ENCODE data around the gene ONECUT1.

ONECUT1 gene

DNA sequence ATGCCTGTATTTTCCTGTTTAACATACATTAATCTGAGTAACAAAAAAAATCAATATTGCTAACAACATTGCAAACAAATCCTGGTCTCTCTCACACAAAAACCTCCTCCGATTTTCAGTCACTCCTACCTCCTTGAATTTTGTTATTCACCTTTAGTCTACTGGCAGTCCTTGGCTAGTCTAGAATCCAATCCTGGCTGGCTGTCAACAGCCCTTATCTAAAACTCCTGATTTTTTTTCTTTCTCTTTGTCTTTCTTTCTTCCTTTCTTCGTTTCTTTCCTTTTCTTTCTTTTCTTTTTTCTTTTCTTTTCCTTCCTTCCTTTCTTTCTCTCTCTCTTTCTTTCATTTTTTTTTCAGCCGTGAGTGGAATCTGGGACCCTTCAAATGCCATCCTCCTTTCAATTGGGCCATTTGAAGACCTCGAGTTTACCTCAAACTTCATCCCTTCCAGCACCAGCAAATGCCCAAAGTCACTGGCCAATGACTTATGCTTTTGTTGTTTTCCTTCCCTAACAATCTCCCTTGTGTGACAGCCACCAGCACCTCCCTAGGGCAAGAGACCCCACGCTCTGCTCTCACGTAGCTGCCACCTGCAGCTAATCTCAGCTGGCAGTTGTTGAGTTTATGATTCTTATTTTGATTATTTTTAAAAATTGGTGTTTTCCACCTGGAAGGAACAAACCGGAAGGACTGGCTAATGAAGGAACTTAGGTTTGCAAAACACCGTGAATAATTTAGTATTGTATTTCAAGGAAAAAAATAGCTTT is 6.8 kb upstream of the ONECUT1 start:
- DNase-seq (no peak), ATAC-seq (no peak)

DNA sequence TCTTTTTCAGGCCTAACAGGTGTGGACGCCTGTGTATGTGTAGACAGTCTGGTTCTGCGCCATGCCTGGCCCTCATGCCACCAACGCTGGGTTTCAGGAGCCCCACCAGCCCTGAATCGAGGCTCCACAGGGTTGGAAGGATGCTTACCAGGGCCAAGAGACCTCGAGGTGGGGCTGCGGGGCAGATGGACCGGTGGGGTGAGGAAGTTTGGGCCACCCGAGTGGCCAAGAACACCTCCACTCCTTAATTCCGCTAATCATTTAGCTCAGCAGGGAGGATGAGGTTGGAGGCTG is 6.0 kb upstream of the ONECUT1 start:
- DNase-seq (no peak), ATAC-seq (no peak)

DNA sequence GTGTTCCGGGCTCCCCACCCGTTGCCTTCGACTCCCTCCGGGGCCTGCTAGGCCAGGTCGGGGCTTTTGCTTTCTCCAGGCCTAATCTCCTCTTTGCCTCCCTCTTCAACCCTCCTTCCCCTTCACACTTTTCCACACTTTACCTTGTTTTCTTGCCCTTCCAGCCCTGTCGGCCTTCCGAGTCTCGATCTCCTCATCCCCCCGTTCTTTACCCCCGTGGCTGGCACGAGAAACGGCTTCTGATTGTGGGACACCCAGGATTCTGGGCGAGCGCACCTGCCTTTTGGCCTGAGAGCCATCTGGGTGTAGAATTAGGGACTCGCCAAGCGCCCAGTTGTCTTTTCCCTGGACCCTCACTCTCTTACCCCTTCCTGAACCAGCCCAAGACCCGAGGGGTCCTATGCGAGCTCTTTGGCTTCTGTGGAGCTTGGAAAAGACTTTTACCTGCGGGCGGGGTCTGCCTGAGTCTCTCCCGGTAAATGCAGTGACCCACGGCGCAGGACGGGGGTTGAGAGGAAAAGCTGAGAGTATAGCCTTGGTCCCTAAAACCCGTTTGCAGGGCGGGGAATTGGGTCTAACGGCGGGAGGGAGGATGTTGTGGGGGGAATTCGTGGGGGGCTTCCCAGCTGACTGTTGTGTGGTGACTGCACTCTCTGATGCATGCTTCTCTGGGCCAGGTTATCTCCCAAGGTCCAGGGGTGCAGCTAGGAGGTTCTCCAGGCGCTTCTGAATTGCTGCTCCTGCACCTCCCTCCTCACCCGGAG is 5.5 kb upstream of the ONECUT1 start:
- ATAC-seq (no peak), DNase-seq (no peak)

DNA sequence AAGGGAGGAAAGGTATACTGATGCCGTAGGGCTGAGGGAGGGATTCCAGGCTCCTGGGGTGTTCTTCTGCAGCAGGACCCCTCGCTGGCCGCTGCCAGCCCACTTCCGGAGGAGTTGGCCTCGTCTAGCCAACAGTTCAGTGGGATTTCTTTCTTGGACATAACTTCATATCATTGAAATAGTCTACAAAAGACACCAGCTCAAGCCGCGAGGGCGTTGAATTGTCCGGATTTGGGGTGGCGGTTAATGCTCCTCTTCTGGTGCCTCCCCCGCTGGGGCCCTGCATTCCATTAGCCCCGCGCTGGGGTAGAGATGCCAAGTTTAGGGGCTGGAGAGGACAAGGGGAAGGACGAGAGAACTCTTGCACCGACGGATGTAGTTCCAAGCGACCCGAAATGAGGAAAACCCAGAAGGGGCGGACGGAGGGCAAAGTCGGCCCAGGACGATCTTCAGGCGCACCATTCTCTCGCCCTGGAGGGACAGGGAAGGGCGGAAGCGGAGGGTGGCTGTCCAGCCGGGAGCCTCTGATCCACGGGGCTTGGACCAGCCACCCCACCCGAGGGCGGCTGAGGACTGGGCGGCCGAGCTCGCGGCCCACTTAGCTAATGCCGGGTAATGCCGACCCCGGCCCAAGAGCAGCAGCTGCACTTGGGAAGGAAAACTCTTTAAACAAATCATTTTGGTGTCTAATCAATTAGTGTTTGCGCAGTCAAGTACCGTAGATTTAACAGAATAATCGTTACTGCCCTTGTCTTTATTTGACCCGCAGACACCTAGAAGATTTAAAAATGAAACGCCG is 4.7 kb upstream of the ONECUT1 start:
- ATAC-seq (no peak), DNase-seq (no peak)

GRCh38 chr15:52791776-52792175 is 1.6 kb upstream of the ONECUT1 start:
- DNase-seq (no peak), ATAC-seq (no peak)

- DNase-seq (no peak), ATAC-seq (no peak)
Observed at GRCh38 chr15:52790941-52791751, 1.0 kb upstream of the ONECUT1 start.

DNA sequence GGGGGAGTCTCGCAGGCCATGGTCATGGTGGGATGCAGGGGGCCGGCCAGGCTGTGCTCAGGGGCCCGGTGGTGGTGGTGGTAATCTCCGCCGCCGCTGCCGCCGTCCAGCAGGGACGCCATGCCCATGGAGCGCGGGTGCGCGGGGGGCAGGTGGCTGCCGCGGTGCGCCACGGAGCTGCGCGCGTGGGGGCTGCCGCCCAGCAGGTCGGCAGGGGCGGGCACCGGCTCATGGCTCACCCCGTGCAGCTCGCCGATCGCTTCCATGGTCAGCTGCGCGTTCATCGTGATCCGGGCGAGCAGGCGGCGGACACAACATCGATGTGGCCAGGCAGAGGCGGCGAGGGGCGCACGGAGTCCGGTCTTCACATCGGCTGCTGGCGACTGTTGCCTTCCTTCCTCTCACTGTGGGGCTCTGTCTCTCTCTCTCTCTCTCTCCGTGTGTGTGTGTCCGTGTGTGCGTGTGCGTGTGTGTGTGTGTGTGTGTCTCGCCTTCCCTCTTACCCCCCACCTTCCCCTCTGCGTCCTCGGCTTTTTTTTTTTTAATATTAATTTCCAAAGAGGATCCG is 451 bp downstream of the ONECUT1 start:
- ATAC-seq (no peak), DNase-seq (no peak)

- no peak for ATAC-seq
Observed at GRCh38 chr15:52789008-52789600, 1.0 kb downstream of the ONECUT1 start.

DNA sequence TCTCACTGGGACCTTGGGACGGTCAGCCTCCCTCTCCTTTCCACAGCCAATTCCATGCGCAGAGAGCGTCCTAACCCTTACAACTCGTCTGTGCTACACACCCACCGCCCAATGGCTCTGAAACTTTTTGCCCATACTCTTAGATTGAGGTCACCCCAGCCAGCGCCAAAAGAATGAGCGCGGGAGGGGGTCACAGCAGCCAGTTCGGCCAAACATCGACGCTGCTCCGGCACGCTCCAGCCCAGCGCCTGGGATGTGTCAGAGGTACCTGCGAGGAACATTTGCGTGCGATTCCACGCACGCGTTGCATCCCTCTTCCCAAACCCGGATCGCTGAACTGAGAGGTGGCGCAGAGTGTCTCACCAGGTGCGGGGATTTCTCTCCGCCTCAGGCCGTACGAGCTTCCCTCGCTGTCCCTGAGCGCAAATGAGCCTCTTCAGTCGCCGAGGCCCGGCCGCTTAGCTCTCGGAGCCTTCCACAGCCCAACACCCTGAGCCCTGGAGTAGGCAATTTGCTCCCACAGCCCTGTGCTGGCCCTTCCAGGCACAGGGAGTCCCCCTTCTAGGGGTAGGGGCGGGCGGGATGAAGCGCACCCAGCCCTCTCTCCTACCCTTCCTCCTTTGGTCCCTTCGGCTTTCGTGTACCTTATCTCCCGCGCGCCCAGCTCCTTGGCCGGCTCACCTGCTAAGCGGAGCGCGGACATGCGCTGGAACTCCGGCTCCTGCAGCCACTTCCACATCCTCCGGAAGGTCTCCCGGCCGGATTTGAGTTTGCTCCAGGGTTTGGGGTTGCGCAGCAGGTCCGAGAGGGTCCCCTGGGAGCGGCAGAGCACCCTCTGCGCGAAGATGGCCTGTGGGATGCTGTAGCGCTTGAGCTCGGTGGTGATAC is 1.8 kb downstream of the ONECUT1 start:
- no peak for ATAC-seq
- no peak for DNase-seq

More at GRCh38 chr15:52789008-52789600, 1.0 kb downstream of the ONECUT1 start:
- DNase-seq, result no peak

DNA sequence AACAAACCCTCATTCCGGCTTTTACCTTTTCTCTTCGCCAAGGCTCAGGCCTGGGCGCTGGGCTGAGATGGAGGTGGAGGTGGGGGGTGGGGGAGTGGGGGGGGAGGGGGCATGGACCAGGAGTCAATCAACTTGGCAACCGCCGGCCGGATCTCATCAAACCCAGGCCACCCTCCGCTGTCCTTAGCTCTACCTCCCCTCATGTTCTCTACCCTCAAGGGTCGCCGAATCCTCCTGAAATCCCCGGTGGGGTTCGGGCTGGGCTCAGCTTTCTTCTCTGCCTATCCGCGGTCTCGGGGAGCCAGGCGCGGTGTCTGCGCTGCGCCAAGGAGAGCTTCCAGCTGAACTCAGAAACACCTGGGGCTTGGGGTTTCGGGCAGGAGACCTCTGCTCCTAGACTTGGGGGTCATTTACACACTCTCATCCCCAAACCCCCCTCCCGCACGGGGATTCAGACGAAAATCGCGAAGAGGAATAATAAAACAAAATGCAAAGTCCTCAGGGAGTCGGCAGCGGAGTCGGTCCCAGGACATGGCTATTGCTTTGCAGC is 2.5 kb downstream of the ONECUT1 start:
- DNase-seq, result no peak
- no peak for ATAC-seq

DNA sequence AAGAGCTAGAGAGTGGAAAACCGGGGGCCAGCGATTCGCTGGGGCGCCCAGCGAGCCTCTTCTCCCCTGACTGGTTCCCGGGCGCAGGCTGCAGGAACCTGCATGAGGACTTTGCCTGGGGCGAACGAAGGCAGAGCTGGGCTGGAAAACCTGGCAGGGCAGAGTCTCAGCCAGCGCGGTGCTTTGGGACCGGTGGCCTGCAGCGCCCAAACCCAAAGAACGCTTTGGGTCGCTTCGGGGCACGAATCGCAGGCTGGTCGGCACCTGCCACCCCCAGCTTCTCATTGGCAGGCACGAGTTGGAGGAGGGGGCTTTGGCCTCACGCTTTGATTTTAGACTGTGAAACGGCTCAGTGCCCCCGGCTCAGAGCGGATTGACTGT is 3.0 kb downstream of the ONECUT1 start:
- no peak for DNase-seq
- ATAC-seq, result no peak

- no peak for ATAC-seq
- DNase-seq, result no peak
Observed at GRCh38 chr15:52786436-52787122, 3.6 kb downstream of the ONECUT1 start.

DNA sequence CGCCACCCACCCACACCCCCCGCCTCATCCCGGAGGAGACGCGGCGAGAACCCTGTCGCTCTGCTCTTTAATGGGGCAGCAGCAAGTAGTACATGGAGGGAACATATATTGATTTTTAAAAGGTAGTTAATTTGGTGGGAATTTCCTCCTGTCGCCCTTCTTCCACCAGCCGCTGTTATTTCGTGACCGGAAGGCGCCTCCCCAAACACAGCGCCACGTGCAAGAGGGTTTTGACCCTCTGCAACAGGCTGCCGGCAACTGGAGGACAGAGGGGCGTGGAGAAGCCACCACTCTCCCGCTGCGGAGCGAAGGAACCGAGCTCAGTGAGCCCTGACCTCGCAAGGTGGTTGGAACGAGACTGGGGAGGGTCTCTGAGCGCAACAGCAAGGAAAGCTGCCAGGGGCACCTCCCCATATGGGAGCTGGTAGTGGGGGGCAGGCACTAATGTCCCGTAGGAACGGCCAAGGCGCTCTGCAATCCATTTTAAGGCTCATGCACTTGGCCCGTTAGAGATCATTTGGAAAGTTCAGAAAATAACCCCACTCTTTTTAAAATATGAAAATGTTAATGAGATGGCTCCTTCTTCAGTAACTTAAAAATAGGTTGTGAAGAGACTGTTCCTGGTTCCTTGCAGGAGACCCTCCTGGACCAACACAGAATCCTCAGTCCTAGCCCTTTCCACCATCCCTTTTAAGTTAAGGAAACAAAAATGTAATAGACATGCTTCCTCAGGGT is 4.3 kb downstream of the ONECUT1 start:
- DNase-seq, result no peak
- ATAC-seq, result no peak

DNA sequence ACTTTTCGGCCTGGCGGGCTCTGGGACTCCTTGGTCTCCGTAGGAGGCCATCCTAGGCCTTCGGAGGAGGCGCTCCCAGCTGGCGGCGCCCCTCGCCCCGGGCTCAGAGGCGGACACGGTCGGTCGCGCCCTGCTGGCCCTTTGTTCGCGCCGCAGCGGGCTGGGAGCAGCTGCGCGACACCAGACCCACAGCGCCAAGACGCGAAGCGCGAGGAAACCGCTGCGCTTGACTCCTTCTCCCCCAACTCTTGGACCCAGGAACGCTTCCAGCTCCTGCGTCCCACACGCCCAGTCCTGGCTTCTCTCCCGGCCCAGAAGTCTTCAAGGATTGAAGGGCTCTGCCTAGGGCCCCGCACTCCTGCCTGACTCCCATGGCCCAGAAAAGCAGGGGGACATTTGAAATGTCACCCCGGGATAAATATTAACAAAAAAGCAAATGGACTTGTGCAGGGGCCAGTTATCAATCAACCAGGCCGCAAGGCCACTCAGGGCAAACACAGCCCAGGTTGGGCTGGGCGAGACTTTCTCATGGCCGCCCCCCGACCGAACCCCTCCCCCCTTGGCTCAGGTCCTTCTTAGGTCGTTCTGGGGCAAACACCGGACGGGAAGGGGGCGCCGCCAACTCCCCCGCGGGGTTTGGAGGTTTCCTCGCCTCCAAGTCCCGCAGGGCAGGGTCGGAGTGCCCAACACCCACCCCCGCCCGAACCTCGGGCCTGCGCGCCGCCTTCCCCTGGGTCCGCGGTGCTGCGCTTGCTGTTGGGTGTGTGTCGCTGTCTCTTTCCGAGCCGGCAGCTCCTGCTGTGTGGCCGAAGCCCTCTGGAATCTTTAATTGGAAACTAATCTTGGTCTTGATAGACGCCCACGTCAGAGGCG is 5.1 kb downstream of the ONECUT1 start:
- ATAC-seq (no peak), DNase-seq (no peak)

DNA sequence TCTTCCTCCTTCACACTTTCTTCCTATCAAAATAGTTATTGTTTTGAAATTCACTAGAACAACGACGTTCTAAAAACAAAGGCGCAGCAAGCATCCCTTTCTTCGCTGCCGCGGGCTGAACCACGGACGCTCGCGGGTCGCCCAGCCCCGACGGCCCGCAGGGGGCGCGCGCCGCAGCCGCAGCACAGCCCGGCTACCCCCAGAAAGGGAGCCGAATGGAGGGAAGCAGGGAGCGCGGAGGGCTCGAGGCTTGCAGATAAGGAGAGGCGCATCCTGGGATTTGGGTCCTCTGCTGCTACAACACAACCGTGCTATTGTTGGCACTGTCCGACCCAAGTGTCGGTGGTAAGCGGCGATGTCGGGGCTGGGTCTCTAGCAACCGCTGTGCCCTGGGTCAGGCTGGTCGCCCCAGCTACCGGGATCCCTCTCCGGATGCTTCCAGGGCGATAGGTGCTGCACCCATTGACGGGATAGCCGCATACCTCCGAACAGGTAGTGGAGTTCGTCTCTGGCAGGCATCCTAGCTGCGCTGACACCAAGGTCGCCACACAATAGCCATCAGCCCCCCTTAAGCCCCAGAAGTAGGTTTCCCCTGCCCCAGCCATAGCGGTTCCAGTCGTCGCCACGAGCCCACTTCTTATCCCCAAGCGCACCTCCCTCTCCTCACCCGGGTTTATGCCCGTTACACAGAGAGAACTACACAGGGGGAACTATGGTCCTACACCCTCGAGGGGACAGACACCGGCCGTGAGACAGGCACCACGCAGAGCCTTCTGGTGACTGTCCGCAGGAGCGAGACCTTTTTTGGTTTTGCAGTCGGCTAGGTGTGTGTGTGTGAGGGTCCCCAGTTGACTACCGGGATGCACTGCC is 6.0 kb downstream of the ONECUT1 start:
- peak; percentile 48 for ATAC-seq
- peak; percentile 55 for DNase-seq

- DNase-seq (no peak), ATAC-seq (no peak)
Observed at GRCh38 chr15:52783191-52783829, 6.8 kb downstream of the ONECUT1 start.

Measured in stimulated activated naive CD8-positive, alpha-beta T cell treated with anti-CD3 and anti-CD28 coated beads, Interleukin-15, Interleukin-2, amounts not matched to agents 100 U/mL and 50 U/mL, for 24 hours (primary cell).